ENCODE data around the gene WDR17.
A peak's percentile ranks its signal among the peaks of the same experiment; 100 is the strongest.
"Not testable (repeated sequence)": the region's sequence is repeated elsewhere in the genome, so short reads cannot be mapped to it uniquely, and the experiment has no call there.

Gene WDR17

DNA sequence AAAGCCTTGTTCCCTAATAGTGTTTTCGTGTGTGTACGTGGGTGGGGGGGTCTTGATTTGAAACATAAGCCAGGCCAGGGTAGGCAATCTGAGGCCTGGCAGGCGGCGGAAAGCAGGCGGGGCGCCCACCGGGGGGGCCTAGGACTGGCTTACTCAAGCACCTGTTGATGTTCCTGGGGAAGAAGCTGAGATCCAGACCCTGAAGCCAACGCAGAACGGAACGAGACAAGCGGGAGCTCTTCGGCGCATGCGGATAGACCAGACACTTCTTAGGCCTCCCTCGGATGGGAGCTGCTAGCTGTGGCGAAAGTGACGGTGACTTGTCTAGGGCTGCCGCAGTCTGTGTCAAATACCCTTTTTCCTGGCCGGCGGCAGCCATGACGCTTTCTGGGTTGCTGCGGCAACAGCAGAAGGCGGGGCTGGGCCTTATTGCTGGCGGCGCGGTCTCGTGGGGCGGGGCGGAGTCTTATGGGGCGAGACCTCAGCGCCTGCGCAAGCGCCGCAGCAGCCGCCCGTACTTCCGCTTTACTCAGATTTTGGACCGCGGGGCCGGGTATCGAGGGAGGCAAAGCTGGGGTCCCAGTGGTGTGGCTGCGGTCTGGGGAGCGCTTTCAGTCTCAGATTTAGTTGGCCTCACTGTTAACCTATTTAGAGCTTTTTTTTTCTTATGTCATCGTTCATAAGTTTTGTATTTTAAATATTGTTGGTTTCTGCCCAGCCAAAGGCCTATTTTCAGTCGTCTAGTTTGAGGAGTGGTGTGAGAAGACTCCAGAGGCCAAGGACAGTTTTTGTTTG lies 129.7 kb downstream of the WDR17 start, which contains the start of gene SPATA4:
TSS of gene SPATA4 (minus strand) at position 402 of the 795 bp plus-strand sequence. CDS start at position 379, 23 bp downstream.
- DNase-seq, result peak; percentile 31

DNA sequence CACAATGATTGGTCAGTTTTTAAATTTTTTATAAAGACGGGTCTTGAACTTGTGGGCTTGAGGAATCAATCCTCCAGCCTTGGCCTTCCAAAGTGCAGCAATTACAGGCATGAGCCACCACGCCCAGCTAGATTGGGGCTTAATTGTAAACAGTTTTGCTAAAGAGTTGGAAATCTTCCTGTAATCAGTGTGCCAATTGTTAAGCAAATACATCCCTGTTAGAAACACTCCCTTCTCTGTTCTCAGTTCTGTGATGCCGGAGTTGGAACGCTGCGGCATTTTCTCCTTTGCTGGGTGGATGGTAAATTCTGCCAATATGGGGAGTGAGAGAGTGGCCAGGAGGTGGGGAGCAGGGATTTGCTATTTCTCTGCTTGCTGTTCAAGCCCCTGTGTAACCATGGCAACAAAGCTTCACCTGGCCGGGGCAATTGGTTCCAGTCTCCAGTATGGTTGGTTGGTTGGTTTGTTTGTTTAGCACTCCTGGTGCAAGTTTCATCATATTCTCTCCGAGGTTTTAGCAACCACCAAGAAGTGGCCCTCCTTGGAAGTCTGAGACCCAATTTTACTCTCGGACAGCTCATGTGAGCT lies 132.8 kb downstream of the WDR17 start:
- DNase-seq, result no peak

DNA sequence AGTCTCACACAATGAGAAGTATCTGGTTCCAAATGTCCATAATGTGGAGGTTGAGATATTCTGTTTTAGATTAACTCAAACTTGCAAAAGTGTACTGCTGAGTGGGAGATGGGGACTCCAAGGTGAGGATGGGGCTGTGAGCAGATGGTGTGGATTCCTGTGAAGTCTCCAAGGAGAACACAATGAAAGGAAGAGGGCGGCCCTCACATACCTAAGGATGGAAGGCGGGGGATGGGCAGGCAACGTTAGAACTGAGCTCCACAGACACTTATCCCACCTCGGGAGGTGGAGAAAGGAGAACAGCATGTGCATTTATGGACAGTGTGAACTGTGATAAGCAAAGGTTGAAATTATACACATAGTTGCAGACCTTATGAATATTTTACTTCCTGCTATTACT lies 139.7 kb downstream of the WDR17 start:
- no peak for DNase-seq

GRCh38 chr4:176207839-176208238 lies 142.2 kb downstream of the WDR17 start:
- DNase-seq, result no peak

DNA sequence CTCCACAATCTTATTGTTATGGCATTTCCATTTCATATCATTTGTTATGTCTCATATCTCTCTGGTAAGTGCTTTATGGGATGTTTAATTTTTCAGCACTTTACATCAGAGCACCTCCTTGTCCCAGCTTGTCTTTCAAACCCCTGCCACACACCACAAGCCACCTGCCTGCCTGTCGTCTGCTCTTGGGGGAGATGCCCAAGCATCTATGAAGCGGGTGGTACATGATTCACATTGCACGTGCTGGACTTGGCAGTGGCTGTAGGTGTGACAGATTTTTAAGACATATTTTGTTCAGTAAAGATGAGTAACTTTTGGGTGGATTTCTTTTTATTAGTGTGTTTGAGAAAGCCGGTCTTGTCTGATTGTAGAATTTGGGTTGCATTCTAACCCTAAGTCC lies 143.9 kb downstream of the WDR17 start:
- DNase-seq, result no peak

GRCh38 chr4:176210101-176210500 lies 144.5 kb downstream of the WDR17 start:
- no peak for DNase-seq

- DNase-seq, result no peak
Measured at GRCh38 chr4:176210579-176211296, 145.1 kb downstream of the WDR17 start.

GRCh38 chr4:176212351-176212750 lies 146.7 kb downstream of the WDR17 start:
- DNase-seq, result not testable (repeated sequence)

GRCh38 chr4:176217510-176217909 lies 151.9 kb downstream of the WDR17 start:
- DNase-seq, result no peak

DNA sequence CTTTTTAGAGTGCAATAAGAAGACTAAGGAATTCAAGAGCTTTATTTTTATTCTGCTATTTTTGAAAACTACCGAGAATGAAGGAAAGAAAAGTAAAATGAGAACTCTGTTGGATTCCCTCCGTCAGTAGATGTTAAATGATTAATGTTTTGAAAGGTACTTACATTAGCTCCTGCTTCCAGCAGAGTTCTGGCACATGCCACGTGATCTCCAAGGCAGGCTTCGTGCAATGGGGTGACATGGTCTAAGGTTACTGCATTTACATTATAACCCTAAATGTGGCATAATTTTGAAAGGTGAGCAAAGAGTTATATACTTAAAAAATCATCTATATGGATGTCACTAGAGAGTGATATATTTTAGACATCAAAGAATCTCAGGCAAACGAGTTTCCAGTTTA lies 156.5 kb downstream of the WDR17 start:
- no peak for DNase-seq

DNA sequence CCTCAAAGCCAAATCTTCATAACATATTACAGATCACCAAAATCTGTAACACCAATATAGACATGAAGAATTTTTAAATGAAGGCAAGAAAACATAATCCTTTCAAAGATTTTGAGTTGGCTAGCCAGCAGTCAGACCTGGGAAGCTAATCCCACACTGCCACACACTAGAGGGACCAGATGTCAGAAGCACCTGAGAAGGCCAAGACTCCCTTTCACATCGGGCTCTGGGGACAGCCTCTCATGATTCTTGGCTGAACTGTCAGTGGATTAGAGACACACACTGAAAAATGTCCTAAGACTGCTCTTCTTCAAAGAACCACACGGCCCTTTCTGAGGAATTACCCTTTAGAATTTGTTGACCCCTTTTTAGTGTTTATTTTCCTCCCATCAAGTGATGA lies 157.9 kb downstream of the WDR17 start:
- DNase-seq, result no peak

- no peak for DNase-seq
Measured at GRCh38 chr4:176226736-176227135, 161.1 kb downstream of the WDR17 start.

- no peak for DNase-seq
Measured at GRCh38 chr4:176229645-176230044, 164.0 kb downstream of the WDR17 start.

Data from GOT3 (cell line).